Epithelial cell of proximal tubule (primary cell): ENCODE measurements around the gene LRWD1. TPM values are rescaled to one million over a fixed set of nuclear protein-coding genes. Genes with fewer than 3 reads are reported as not detected.
A peak's percentile ranks its signal among the peaks of the same experiment; 100 is the strongest.

Experiments
- DNase-seq: peaks from one replicate; pipeline ENCODE4 v3.0.0-alpha.2; 2011; ENCODE audit warnings: low read depth
- H3K4me3 ChIP-seq: 2 replicates; pipeline ENCODE4 v1.5.1; 2011; ENCODE audit warnings: low read depth, mild to moderate bottlenecking, low read length
- total RNA-seq: library from RNA; depleted of rRNA; stranded (reverse); fragments of >200 nt; gene quantifications from 2 replicates; pipeline ENCODE4 v1.2.3, GENCODE V29; 2015
- TF ChIP-seq, protein P1 (sequence below): conservative IDR thresholded peaks from 2 replicates; pipeline ENCODE4 v1.5.1; 2012; ENCODE audit warnings: low read depth, mild to moderate bottlenecking, low read length

Gene LRWD1
- total RNA-seq, 1 donor from 2014 or later = 30.1 TPM

DNA sequence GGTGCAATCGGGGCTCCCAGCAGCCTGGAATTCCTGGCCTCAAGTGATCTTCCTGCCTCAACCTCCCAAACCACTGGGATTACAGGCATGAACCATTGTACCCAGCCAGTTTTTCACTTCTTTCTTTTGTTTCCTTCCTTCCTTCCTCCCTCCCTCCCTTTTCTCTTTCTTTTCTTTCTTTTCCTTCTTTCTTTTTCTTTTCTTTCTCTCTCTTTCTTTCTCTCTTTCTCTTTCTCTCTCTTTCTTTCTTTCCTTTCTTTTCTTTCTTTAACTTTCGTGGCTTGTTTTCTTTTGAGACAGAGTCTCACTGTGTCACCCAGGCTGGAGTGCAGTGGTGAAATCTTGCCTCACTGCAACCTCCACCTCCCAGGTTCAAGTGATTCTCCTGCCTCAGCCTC, 19.1 kb upstream of the LRWD1 start:
- DNase-seq = no peak
- no peak overlapping the region for H3K4me3 ChIP-seq

DNA sequence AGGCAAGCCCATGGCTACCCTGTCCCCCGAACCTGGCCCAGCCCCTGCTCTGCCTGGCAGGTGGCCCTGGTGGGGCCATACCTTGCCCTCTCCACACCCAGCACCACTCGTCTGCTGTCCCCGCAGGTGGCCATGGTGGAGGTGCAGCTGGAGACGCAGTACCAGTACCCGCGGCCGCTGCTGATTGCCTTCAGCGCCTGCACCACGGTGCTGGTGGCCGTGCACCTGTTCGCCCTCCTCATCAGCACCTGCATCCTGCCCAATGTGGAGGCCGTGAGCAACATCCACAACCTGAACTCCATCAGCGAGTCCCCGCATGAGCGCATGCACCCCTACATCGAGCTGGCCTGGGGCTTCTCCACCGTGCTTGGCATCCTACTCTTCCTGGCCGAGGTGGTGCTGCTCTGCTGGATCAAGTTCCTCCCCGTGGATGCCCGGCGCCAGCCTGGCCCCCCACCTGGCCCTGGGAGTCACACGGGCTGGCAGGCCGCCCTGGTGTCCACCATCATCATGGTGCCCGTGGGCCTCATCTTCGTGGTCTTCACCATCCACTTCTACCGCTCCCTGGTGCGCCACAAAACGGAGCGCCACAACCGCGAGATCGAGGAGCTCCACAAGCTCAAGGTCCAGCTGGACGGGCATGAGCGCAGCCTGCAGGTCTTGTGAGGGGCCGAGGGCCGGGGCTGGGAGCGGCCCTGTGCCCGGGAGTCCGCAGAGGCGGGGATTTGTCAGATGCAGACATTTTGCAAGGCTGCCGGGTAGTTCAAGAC, 18.2 kb upstream of the LRWD1 start:
- H3K4me3 ChIP-seq = no peak overlapping the region
- TF ChIP-seq, protein P1, sequence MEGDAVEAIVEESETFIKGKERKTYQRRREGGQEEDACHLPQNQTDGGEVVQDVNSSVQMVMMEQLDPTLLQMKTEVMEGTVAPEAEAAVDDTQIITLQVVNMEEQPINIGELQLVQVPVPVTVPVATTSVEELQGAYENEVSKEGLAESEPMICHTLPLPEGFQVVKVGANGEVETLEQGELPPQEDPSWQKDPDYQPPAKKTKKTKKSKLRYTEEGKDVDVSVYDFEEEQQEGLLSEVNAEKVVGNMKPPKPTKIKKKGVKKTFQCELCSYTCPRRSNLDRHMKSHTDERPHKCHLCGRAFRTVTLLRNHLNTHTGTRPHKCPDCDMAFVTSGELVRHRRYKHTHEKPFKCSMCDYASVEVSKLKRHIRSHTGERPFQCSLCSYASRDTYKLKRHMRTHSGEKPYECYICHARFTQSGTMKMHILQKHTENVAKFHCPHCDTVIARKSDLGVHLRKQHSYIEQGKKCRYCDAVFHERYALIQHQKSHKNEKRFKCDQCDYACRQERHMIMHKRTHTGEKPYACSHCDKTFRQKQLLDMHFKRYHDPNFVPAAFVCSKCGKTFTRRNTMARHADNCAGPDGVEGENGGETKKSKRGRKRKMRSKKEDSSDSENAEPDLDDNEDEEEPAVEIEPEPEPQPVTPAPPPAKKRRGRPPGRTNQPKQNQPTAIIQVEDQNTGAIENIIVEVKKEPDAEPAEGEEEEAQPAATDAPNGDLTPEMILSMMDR = no peak
- no peak for DNase-seq

More for the DNA sequence above, 19.1 kb upstream of the LRWD1 start:
- TF ChIP-seq, protein P1 = no peak

GRCh38 chr7:102447311-102447710, 17.5 kb upstream of the LRWD1 start:
- TF ChIP-seq, protein P1 = no peak
- H3K4me3 ChIP-seq = no peak overlapping the region
- no peak for DNase-seq

DNA sequence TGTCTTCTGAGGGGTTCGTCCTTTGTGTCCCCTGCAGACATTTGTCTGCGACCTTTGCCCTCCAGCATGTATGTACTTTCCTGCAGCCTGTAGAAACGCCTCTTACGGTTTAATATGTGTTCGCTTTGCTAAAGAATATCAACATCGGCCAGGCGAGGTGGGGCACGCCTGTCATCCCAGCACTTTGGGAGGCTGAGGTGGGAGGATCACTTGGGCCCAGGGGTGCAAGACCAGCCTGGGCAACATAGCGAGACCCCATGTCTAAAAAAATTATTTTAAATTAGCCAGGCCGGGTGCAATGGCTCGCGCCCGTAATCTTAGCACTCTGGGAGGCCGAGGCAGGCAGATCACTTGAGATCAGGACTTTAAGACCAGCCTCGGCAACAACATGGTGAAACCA, 15.6 kb upstream of the LRWD1 start:
- no peak for DNase-seq
- TF ChIP-seq, protein P1 = no peak
- H3K4me3 ChIP-seq = no peak overlapping the region

DNA sequence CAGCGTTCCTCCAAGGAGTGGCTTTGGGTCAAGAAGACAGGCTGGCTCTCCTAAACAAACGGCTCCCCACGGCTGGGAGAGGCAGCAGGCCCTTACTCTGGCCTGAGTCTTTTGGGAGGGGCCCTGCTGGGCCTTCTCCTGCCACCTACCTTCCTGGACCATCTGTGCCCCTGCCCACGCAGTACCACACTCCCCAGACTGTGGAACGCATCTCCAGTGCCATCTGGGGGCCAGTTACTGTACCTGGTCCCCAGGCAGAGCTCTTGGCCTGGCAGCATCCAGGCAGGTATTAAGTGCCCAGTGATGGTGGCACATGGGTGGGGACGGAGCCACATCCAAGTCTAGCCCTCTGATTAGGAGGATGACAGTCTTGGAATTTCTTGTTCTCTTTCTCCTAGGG, 14.5 kb upstream of the LRWD1 start:
- no peak for DNase-seq
- H3K4me3 ChIP-seq = no peak overlapping the region
- TF ChIP-seq, protein P1 = peak; percentile 36

- no peak for DNase-seq
- TF ChIP-seq, protein P1 = peak; percentile 21
- peak overlapping the region; percentile 21 for H3K4me3 ChIP-seq
Measured at GRCh38 chr7:102451371-102452054, 13.3 kb upstream of the LRWD1 start.
